Measurements from ENCODE around the gene KRT81.
"Not testable (repeated sequence)": the region's sequence is repeated elsewhere in the genome, so short reads cannot be mapped to it uniquely, and the experiment has no call there.

Gene KRT81

DNA sequence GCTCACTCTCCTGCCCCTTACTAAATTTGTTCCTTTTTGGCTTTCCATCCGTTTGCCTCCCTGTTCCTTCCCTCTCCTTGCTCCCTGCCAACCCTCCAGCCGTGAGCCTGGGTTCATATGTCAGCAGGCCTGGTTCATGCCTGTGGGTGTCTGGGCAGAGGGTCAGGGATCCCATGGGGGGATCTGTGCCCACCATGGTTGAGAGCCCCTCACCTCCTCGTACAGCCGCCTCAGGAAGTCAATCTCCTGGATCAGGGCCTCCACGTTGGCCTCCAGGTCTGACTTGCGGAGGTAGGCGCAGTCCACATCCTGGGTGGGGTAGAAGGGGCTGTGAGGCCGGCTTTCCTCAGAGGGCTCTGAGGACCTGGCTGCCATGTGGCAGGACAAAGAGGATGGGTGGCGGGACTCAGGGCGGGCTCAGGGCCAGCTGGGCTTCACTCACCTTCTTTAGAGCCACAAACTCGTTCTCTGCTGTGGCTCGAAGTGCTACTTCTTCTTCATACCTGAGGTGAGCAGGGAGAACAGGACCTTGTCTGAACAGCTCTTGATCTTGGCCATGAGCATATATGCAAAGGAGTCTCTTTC lies 26.2 kb upstream of the KRT81 start:
- no peak for DNase-seq

DNA sequence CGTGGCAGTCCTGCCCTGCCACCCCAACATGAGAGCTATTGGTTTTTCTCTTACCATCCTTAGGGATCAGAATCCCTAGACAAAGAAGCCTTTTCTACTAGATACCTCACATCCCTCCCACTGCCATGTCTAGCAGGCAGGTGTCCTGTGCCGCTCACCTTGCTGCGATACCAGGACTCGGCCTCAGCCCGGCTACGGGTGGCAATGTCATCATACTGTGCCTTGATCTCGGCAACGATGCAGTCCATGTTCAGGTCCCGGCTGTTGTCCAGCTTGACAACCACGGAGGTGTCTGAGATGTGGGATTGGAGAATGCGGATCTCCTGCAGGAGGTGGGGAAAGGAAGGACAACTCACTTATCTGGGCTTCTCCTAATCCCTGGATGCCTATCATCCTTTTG lies 25.4 kb upstream of the KRT81 start:
- no peak for DNase-seq

- DNase-seq, result no peak
Measured at GRCh38 chr12:52316290-52316689, 25.0 kb upstream of the KRT81 start.

DNA sequence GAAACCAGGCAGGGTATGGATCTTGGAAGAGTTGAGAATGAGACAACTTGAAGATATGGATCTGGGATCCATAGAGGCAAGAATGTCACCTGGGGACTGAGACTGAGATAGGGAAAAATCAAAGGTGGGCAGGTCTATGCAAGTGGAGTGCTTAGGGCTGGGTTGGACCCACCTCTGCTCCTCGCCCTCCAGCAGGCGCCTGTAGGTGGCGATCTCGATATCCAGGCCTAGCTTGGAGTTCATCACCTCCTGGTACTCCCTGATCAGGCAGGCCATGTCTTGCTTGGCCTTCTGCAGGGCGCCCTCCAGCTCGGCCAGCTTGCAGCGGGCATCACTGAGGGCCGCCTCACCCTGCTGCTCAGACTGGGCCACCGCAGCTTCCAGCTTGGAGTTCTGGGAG lies 24.4 kb upstream of the KRT81 start:
- not testable (repeated sequence) for DNase-seq

GRCh38 chr12:52314511-52314910 lies 23.2 kb upstream of the KRT81 start:
- no peak for DNase-seq

GRCh38 chr12:52313926-52314325 lies 22.6 kb upstream of the KRT81 start:
- no peak for DNase-seq

GRCh38 chr12:52313461-52313860 lies 22.1 kb upstream of the KRT81 start:
- DNase-seq, result no peak

DNA sequence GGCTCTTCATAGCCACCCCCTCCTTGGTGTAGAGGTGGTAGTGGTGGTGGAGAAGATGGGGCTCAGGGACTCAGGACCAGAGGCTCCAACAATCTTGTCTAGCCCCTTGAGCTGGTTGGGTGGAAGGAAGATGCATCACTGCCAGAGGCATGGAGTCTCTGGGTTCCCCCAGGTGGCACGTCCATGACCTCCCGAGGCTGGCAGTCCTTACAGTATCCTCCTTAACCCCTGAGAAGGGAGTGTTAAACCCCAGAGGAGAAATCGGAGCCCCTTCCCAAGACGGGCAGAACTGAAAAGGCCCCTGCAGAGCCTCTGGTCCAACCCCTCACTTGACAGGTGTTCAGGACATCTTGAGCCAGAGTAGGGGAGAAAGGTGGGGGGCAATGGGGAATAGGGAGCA lies 20.8 kb upstream of the KRT81 start:
- DNase-seq, result no peak

- DNase-seq, result no peak
Measured at GRCh38 chr12:52311285-52311648, 19.9 kb upstream of the KRT81 start.

DNA sequence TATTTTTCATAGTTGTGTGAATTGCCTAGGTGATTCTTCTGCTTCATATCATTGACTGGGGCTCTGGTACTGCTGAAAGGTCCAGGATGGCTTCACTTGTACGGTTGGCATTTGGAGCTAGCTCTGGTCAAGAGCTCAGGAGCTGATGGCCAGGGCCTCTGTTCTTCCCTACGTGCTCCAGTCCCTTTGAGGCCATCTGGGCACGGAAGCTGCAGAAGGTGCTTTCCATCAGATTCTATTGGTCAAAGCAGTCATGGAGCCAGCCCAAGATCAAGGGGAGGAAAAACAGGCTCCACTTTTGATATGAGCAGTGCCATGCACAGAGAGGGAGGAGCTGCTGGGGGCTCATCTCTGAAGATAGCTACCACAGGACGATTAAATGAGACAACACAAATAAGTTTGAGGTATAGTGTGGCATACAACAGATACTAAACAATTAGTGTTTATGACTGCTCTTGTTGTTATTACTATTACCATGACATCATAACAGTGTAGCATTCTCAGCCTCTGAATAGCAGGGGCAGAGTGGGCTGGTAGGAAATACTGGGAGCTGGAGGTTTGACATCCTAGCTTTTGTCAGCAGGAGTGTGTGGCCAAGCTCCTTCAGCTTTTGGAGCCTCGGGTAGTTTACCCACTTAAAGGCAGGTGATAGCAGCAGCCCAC lies 19.4 kb upstream of the KRT81 start:
- no peak for DNase-seq

- no peak for DNase-seq
Measured at GRCh38 chr12:52308806-52309425, 17.6 kb upstream of the KRT81 start.

- DNase-seq, result peak in 2 of 6 experiments; percentile 5 to 7
Measured at GRCh38 chr12:52307836-52308805, 16.8 kb upstream of the KRT81 start.

GRCh38 chr12:52306731-52307130 lies 15.4 kb upstream of the KRT81 start:
- DNase-seq, result no peak

- DNase-seq, result no peak
Measured at GRCh38 chr12:52305921-52306705, 14.8 kb upstream of the KRT81 start.

DNA sequence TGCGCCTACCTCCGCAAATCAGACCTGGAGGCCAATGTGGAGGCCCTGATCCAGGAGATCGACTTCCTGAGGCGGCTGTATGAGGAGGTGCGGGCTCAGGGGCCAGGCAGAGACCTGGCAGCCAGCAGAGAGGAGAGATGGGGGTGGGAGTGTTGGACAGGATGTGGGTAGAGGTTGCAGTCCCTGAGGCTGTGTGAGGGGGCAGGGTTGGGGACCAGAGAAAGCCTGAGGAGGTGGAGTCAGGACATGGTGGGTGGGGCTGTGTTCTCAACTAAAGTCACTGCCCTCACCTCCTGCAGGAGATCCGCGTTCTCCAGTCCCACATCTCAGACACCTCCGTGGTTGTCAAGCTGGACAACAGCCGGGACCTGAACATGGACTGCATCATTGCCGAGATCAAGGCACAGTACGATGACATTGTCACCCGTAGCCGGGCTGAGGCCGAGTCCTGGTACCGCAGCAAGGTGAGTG lies 13.6 kb upstream of the KRT81 start:
- DNase-seq, result not testable (repeated sequence)

- not testable (repeated sequence) for DNase-seq
Measured at GRCh38 chr12:52302242-52302914, 11.0 kb upstream of the KRT81 start.

DNA sequence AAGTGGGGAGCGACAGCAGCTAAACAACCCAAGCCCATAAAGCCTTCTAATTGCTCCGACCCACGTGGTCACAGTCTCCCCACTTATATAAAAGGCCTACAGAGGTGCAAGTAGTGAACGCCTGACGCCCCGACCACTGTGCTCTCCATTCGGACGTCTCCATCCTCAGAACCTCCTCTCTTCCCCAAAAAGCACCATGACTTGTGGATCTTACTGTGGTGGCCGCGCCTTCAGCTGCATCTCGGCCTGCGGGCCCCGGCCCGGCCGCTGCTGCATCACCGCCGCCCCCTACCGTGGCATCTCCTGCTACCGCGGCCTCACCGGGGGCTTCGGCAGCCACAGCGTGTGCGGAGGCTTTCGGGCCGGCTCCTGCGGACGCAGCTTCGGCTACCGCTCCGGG lies 10.4 kb upstream of the KRT81 start:
- DNase-seq, result not testable (repeated sequence)

GRCh38 chr12:52300796-52301691 lies 9.7 kb upstream of the KRT81 start:
- no peak for DNase-seq

DNA sequence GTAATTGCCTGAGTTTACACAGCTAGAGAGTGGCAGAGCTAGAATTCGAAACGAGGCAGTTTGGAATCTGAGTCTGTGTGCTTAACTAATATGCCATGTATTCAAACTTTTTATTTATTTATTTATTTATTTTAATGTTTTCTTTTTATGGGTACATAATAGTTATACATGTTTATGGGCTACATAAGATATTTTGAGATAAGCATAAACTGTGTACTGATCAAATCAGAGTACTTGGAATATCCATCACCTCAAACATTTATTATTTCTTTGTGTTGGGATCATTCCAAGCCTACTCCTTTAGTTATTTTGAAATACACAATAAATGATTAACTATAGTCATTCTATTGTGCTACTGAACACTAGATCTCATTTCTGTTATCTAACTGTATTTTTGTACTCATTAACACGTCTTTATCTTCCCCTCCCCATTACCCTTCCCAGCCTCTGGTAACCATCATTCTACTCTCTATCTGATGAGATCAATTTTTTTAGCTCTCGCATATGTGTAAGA lies 7.4 kb upstream of the KRT81 start:
- DNase-seq, result no peak

- DNase-seq, result no peak
Measured at GRCh38 chr12:52296572-52297215, 5.4 kb upstream of the KRT81 start.

Measured in stimulated activated naive CD4-positive, alpha-beta T cell (primary cell).